ENCODE data around the gene KSR1. TPM values are rescaled to one million over a fixed set of nuclear protein-coding genes. Genes with fewer than 3 reads are reported as not detected.
A peak's percentile ranks its signal among the peaks of the same experiment; 100 is the strongest.

Gene KSR1
- total RNA-seq, 4 donors from 2014 or later, result 17.7 to 77.0 (median 34.6) TPM

DNA sequence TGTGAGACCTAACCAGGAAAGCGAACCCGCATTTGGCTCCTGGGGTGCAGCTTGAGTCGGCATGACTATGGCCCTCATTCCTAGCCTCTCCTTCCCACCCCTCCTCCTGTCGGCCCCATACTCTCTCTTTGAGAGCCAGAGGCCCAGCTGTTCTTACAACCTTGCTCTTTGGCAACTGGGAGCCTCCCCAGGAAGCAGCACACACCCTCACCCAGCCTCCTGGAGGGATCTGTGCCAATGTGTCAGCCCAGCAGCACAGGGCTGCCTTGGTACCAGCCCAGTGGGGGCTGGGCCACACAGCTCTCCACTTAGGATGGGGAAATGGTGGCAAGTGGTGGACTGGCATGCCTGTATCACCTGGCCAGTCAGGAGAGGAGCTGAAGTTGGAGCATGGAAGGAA, 104.4 kb downstream of the KSR1 start:
- TF ChIP-seq, protein P1, sequence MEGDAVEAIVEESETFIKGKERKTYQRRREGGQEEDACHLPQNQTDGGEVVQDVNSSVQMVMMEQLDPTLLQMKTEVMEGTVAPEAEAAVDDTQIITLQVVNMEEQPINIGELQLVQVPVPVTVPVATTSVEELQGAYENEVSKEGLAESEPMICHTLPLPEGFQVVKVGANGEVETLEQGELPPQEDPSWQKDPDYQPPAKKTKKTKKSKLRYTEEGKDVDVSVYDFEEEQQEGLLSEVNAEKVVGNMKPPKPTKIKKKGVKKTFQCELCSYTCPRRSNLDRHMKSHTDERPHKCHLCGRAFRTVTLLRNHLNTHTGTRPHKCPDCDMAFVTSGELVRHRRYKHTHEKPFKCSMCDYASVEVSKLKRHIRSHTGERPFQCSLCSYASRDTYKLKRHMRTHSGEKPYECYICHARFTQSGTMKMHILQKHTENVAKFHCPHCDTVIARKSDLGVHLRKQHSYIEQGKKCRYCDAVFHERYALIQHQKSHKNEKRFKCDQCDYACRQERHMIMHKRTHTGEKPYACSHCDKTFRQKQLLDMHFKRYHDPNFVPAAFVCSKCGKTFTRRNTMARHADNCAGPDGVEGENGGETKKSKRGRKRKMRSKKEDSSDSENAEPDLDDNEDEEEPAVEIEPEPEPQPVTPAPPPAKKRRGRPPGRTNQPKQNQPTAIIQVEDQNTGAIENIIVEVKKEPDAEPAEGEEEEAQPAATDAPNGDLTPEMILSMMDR (IDR thresholded peaks at IDR 0.05), result no peak
- no peak for TF ChIP-seq POLR2A (IDR thresholded peaks at IDR 0.05)
- Histone ChIP-seq H3K27ac (peak overlapping the region; percentile 61 to 68), H3K36me3 (no peaks in the 10 kb centered on the region), H3K4me3 (no peak overlapping the region), H3K27me3 (no peaks in the 10 kb centered on the region), H3K9me3 (no peaks in the 10 kb centered on the region), H3K4me1 (peaks cover 0 to 16% of the 10 kb centered on the region in 2 donors)
- peak; percentile 27 to 44 for DNase-seq
- intact Hi-C loops (cut with DNase I; ENCODE audit: low total_unique reads), result no loop called here

DNA sequence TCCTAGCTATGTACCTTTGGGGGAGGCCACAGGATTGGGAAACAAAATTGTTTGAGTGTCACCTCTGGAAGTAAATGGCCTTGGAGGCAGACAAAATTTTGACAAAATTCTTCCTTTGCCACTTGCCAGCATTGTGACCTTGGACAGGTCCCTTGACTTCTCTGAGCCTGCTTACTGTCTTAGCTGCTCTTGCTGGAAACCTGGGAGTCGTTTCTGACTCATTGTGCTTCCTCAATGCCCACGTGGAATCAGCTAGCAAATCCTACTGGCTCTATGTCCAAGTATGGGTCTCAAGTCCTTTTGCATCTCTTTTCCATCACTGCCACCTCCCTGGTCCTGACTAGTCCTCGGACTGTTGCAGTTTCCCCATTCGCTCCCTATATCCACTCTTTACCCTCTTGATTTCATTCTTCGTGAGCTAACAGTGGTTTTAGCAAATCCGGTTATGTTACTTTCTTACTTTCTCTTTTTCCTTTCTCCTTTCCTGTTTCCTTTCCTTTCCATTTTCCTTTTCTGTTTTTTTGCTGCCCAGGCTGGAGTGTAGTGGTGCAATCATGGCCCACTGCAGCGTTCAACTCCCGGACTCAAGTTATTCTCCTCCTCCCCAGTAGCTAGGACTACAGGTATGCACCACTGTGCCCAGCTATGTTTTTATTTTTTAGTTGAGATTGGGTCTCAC, 106.7 kb downstream of the KSR1 start:
- no peak for TF ChIP-seq POLR2A (IDR thresholded peaks at IDR 0.05)
- TF ChIP-seq, protein P1 (IDR thresholded peaks at IDR 0.05), result no peak
- Histone ChIP-seq H3K27me3 (no peaks in the 10 kb centered on the region), H3K9me3 (no peaks in the 10 kb centered on the region), H3K4me1 (peaks cover 0 to 22% of the 10 kb centered on the region in 2 donors), H3K4me3 (no peak overlapping the region), H3K36me3 (no peaks in the 10 kb centered on the region), H3K27ac (peak overlapping the region; percentile 34 to 44)
- intact Hi-C loops (cut with DNase I; ENCODE audit: low total_unique reads), result no loop called here
- DNase-seq, result no peak

DNA sequence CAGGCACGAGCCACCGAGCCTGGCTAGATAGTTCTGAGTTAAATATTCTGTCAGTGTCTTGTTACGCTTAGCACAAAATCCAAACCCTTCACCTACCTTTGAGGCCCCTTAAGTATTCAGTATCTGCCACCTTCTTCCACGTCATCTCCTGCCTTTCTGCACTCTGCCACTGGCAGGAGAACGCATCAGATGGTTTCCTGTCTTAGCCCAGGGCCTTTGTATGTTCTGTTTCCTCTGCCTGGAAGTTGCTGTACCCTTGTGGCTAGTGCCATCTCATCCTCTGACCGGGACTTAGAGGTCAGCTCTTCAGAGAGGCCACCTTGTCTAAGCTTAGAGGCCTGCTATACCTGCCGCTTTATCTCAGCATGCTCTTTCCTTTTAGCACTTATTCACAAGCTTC, 107.3 kb downstream of the KSR1 start:
- peak overlapping the region; percentile 34 to 44 for H3K27ac ChIP-seq
- H3K9me3 ChIP-seq, result no peaks in the 10 kb centered on the region
- peak in 1 of 2 donors; percentile 33 for DNase-seq
- no peaks in the 10 kb centered on the region for H3K27me3 ChIP-seq
- H3K4me1 ChIP-seq, result peaks cover 0 to 22% of the 10 kb centered on the region in 2 donors
- no peaks in the 10 kb centered on the region for H3K36me3 ChIP-seq
- intact Hi-C loops (cut with DNase I; ENCODE audit: low total_unique reads), result no loop called here
- no peak overlapping the region for H3K4me3 ChIP-seq
- no peak for TF ChIP-seq POLR2A (IDR thresholded peaks at IDR 0.05)
- TF ChIP-seq, protein P1 (IDR thresholded peaks at IDR 0.05), result no peak

DNA sequence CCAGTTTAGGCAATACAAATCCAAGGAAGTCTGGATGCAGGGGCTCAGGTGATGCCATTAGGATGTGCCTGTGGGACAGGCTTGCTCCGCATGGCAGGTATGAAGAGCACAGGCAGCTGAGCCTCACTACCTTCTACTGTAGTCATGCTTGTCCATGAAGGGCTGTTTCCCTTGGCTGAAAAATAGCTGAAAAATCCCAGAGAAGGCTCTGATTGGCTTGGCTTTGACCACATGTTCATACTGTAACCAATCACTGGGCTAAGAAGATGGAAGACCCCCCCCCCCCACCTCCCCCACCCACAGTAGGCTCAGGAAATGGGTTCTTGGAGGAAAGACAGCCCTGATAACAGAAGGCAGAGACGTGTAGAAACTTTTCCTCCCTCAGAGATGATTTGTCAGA, 108.2 kb downstream of the KSR1 start:
- TF ChIP-seq, protein P1 (IDR thresholded peaks at IDR 0.05), result no peak
- no peak for TF ChIP-seq POLR2A (IDR thresholded peaks at IDR 0.05)
- Histone ChIP-seq H3K27me3 (no peaks in the 10 kb centered on the region), H3K27ac (peak overlapping the region in 1 of 2 donors; percentile 2), H3K9me3 (no peaks in the 10 kb centered on the region), H3K36me3 (no peaks in the 10 kb centered on the region), H3K4me1 (peaks cover 0 to 17% of the 10 kb centered on the region in 2 donors), H3K4me3 (no peak overlapping the region)
- intact Hi-C loops (cut with DNase I; ENCODE audit: low total_unique reads), result no loop called here
- no peak for DNase-seq

DNA sequence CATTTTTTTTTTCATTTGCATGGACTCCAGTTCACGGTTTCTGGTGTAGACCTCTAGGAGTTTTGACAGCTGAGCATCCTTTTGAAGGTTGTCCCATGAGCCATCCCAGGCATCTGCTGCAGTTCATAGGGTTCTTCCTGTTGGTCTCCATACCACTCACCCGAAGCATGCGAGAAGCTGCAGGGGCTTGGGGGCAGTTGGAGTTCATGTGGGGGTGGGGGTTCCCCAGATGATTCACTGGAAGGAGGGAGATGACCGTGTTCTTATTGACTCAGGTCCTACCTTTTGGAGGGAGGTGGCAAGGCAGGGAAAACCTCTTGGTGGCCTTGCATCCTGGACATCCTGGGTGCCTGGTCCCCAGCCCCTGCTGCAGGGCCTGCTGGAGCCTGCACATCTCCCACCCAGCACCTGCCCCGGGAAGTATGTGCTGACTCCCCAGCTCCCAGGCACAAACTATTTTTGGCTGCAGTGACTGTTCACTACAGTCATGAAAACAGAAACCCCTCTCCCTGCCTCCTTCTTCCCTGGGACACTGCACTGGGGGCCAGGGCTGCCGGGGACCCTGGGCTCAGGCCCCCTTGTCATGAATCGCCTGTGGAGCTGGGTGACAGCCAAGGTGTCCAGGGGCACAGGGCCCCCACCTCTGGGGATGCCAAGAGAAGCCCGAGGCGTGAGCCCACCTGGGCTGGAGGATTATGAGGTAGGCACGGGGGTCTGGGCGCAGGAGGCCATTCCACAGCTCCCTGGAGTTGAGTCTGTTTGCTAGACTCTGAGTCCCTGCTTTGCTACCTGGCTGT, 109.8 kb downstream of the KSR1 start:
- Histone ChIP-seq H3K27me3 (no peaks in the 10 kb centered on the region), H3K27ac (peak overlapping the region; percentile 16 to 19), H3K9me3 (no peaks in the 10 kb centered on the region), H3K4me1 (peaks cover 0 to 5% of the 10 kb centered on the region in 2 donors), H3K36me3 (no peaks in the 10 kb centered on the region), H3K4me3 (no peak overlapping the region)
- TF ChIP-seq, protein P1 (IDR thresholded peaks at IDR 0.05), result no peak
- TF ChIP-seq POLR2A (IDR thresholded peaks at IDR 0.05), result no peak
- DNase-seq, result no peak
- intact Hi-C loops (cut with DNase I; ENCODE audit: low total_unique reads), result no loop called here

All from uterus (tissue), 4 donors.